CD4-positive, alpha-beta T cell treated with Interleukin-6 for 4 hours (primary cell): ENCODE results near the gene GADL1.

Source experiments
- DNase-seq: peaks from one replicate; pipeline ENCODE4 v3.0.0-alpha.2; 2020; ENCODE audit warnings: mixed read lengths

The GADL1 gene

GRCh38 chr3:30894521-30895251 is at the start of gene GADL1:
TSS of gene GADL1 (minus strand) at chr3:30894661. CDS start at chr3:30894614, 47 bp downstream.
- DNase-seq: no peak

DNA sequence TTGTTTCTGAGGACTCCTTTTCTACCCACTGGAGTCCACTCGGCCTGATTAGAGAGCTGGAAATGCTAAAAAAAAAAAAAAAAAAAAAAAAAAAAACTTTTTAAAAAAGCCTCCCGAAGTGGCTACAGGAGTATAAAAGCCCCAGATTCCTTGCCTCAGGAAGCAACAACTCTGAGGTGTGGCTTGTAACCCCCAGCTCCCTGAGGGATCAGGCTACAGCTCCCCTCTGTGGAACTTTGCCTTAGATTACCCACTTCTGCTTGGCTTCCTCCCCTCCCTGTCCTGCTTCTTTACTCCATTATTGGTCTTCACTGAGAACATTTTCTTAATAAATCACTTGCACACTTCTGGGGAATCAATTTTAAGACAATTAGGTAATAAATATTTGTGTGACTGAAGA is 49.7 kb upstream of the GADL1 start:
- DNase-seq: no peak

DNA sequence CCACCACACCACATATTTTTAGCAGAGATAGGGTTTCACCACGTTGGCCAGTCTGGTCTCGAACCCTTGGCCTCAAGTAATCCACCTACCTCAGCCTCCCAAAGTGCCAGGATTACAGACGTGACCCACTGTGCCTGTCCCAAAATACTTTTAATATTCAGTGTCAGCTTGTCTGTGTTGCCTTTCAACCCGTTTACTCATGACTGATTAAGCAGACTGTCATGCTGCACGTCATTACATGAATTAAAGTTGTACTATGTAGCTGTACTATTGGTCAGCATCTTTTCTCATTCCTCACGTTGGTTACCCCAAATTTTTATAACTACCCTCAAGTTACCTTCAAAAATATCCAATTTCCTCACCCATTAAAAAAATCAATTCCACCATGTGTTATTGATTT is 48.7 kb upstream of the GADL1 start:
- DNase-seq: no peak

GRCh38 chr3:30941342-30941741 is 46.9 kb upstream of the GADL1 start:
- DNase-seq: no peak

DNA sequence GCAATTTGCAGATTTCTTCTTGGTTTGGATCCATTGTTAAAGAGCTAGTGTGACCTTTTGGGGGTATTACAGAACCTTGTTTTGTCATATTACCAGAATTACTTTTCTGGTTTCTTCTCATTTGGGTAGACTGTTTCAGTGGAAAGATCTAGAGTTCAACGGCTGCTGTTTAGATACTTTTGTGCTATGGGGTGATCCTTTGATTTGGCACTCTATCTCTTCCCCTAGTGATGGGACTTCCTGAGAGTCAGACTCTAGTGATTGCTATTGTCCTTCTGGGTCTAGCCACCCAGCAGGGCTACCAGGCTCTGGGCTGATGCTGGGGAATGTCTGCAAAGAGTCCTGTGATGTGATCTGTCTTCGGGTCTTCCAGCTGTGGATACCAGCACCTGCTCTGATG is 46.3 kb upstream of the GADL1 start:
- no peak for DNase-seq

- DNase-seq: no peak
Observed at GRCh38 chr3:30934208-30934550, 39.7 kb upstream of the GADL1 start.

DNA sequence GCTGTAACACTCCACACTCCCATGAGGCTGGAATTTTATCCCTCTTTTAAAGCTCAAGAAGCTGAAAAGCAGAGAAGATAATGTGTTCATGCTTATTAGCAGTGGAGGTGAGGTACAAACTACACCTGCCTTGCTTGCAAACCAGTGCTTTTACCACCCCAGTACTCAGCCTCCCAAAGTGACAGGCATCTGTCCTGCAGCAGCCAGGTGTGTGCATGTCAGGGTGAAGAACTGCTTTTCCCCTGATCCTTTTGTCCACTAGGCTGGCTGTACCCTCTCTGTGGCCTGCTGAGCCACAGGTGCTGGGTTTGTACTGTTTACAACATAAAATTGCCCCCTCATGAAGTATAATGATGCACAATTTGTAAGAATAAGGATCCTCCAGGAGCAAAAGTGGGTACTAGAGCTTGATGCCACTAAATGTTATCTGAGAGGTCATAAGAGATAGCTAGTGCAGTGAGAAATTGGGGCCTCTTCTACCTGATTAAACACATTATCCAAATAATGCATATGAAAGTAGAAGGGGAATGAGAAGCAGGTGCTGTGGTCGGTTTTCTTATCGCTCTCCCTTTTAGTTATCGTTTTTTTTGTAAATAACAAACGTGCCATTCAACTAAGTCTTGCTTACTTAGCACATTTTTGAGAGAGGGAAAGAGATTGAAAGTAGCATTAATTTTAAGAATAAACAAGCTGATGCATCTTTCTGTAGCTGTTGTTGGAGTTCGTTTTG is 39.2 kb upstream of the GADL1 start:
- DNase-seq: no peak

- DNase-seq: no peak
Observed at GRCh38 chr3:30932513-30933098, 38.1 kb upstream of the GADL1 start.

GRCh38 chr3:30924763-30925162 is 30.3 kb upstream of the GADL1 start:
- no peak for DNase-seq

DNA sequence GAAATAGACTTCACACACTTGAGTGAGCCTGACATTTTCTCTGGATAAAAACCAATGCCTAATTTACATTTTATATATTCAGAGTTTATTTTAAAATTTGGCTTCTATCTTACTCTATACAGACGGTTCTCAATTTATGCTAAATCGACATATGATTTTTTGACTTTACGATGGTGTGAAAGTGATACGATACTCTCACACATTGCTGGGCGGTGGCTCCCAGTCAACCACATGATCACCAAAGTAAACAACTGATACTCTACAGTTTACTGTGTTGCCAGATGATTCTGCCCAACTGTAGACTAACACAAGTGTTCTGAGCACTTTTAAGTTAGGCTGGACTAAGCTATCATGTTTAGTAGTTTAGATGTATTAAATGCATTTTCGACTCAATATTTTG is 25.1 kb upstream of the GADL1 start:
- no peak for DNase-seq

DNA sequence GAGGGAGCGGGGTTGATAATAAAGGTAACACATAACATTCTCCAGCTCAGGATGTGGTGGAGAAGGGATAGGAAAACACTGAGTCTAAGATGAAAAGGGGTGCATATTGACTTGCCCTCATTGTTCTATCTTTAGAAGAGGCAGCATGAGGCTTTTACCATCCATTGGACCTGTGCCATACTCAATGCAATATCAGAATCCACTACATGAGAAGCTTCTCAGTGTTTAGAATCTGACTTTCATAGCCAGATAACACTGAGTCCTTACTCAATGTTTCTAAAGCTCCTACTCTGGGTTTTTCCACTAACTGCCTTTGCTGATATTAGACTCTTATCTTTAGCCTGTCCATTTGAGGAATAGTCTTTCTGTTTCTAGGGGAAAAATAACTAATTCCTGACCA is 24.3 kb upstream of the GADL1 start:
- DNase-seq: no peak

DNA sequence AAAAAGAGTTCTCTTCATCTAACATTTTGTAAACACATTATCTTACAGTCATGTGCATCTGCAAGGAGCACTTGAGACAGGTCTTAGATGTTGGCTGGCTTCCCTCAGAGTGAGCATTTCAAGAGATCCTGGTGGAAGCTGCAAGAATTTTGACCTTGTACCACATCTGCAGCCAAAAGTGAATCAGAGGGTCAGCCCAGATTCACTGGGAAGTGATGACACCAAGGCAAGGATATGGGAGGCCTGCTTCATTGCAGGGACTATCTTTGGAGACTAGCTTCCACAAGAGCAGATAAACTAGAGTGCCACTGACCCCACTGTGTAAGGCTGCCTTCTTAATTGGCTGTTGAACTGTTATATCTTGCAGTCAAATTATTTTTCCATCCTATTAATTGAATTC is 21.3 kb upstream of the GADL1 start:
- no peak for DNase-seq

DNA sequence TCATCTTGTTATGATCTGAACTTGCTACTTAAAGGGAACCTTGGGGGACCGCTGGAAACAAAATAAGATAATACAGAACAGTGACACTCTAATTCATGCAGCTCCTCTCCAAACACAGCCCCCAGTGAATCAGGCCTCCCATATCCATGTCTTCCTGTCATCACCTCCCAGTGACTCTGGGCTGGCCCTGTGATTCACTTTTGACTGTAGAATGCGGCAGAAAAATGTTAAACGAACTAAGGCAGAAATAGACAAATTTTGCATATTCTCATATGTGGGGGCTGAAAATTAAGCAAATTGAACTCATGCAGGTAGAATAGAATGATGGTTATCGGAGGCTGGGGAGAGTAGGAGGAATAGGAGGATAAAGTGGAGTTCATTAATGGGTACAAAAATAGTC is 20.2 kb upstream of the GADL1 start:
- DNase-seq: no peak

- no peak for DNase-seq
Observed at GRCh38 chr3:30913176-30913575, 18.7 kb upstream of the GADL1 start.

- no peak for DNase-seq
Observed at GRCh38 chr3:30912301-30912700, 17.8 kb upstream of the GADL1 start.

- DNase-seq: no peak
Observed at GRCh38 chr3:30908456-30909037, 14.1 kb upstream of the GADL1 start.

- no peak for DNase-seq
Observed at GRCh38 chr3:30904996-30905395, 10.5 kb upstream of the GADL1 start.

DNA sequence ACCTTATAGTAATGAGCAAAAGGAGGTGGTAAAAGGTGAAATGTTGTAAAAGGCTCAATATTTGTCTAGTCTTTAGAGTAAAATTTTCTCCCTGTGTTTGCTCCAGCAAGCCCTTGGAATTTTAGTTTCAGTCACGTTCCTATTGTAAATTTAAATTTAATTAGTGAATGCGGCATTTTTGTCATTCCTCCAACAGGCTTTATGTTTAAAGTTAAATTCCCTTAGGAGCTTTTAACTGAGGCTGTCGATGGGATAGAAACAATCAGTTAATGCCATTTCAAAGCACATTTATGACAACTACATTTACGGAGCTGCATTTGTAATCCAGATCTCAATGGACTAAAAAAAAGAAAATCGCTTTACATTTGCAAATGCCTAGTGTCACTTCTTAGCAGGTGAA is 868 bp upstream of the GADL1 start:
- DNase-seq: no peak

DNA sequence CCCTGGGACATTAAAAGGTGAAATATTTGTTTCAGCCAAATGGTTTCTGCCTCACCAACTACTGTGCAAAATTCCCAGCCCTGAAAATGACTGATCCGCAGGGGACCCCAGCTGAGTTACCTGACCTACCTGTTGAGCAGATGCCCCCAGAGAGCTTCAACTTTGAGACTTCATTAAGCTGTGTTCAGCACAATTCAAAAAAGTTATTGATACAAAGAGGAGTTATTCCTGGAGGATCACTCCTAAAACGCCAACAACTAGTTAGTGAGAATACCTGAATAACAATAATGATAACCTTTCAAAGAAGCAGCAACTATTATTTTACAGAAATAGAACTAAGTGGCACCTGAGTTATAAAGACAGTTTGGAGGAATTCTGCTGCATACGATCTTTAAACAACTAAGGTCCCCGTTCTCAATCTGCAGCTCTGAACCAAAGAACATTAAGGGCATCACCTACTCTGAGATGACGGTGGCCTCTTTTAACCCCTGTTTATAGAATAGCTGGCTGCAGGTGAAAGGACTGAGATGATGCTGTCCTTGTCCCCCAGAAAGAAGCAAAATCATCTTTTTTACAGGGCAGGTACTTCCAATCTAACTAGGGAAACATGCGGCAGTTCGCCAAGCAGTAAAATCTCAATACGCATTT is 659 bp downstream of the GADL1 start:
- DNase-seq: no peak

- DNase-seq: no peak
Observed at GRCh38 chr3:30890907-30891306, 3.6 kb downstream of the GADL1 start.

GRCh38 chr3:30886888-30887287 is 7.6 kb downstream of the GADL1 start:
- no peak for DNase-seq

DNA sequence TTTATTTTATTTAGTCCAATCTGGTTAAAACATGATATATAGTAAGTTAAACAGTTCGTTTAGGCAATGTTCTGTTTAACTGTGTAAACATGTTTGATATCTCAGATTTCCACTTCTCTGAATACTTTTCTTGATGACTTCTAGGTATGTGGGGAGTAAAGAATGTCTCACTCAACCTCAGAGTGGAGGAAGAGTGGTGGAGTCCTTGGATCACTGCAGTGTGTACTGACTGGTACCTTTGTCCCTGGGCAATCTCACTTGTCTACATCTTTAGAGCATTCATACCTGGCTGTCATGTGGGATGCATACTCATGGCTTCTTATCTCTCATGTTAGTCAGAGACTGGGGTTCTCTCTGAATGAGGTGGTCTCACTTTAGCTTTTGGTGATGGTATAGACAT is 15.6 kb downstream of the GADL1 start:
- DNase-seq: no peak

GRCh38 chr3:30875505-30875904 is 19.0 kb downstream of the GADL1 start:
- DNase-seq: no peak

- DNase-seq: no peak
Observed at GRCh38 chr3:30873671-30874070, 20.8 kb downstream of the GADL1 start.
